Stimulated activated CD4-positive, alpha-beta T cell treated with anti-CD3 and anti-CD28 coated beads, TNF-alpha, amount 100 ng/mL, for 1 hour (primary cell): ENCODE measurements around the gene TMIE.

Source experiments
- DNase-seq, 3 donors: peaks; one replicate each; pipeline ENCODE4 v3.0.0-alpha.2; 2020; ENCODE audit warnings: low read depth in 3 of 3, low spot score in 1 of 3

Gene TMIE, protein sequence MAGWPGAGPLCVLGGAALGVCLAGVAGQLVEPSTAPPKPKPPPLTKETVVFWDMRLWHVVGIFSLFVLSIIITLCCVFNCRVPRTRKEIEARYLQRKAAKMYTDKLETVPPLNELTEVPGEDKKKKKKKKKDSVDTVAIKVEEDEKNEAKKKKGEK

GRCh38 chr3:46701181-46701939 lies at the start of gene TMIE:
Gene TMIE, plus strand, starts transcription at chr3:46701392. Its CDS starts 96 bp downstream, at chr3:46701488.
- no peak for DNase-seq

DNA sequence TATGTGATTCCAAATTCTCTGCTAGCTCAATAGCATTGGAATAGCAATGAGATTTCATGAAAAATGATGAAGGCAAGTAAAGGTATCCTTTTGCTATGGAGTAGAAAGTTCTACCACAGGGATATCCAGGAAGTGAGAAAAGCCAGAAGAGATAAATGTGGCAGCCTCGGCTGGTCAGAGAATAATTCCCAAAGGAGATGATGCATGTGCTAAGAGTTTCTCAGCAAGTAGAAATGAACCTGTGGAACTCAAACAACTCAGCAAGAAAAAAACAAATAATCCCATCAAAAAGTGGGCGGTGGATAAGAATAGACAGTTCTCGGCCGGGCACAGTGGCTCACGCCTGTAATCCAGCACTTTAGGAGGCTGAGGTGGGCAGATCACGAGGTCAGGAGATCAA lies 45.9 kb upstream of the TMIE start:
- DNase-seq = no peak

DNA sequence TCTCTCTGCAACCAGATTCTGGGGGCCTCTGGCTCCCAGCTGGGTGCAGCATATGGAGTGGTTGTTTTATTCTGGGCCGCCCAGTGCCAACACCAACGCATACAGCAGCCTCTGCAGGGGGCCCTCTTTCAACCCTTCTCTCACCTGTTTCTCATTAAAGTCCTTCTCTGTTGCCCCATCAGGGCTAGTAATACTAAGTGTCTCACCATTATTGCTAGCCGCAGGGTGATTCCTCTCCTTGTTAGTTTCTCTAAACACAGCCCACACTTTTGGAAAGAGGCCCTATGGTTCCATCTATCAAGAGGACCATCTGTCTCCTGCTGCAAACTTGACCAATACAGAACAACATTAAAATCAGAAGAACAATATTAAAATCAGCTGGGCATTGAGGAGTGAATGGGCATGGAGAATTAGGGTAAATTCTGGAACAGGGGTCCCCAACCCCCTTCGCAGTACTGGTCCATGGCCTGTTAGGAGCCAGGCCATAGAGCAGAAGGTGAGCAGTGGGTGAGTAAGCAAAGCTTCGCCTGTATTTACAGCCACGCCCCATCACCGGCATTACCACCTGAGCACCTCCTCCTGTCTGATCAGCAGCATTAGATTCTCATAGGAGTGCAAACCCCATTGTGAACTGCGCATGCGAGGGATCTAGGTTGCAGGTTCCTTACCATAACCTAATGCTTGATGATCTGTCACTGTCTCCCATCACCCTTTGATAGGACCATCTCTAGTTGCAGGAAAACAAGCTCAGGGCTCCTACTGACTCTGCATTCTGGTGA lies 44.2 kb upstream of the TMIE start:
- no peak for DNase-seq

DNA sequence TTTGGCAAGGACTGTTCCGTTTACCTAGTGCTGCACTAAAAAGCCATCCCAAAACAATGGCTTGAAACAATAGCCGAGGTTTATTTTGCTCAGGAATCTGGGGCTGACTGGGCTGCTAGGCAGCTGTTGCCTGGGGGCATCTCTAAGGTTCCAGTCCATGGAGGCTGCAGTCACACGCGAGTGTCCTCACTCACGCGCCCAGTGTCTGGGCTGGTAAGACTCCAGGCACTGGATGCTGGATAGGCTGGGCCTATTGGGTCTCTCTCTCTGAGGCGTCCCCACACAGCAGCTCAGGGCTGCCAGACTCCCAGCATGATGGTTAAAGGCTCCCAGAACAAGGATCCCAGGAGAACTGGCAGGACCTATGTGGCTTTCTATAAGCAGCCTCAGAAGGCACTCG lies 41.9 kb upstream of the TMIE start:
- no peak for DNase-seq

GRCh38 chr3:46660003-46660402 lies 41.2 kb upstream of the TMIE start:
- no peak for DNase-seq

DNA sequence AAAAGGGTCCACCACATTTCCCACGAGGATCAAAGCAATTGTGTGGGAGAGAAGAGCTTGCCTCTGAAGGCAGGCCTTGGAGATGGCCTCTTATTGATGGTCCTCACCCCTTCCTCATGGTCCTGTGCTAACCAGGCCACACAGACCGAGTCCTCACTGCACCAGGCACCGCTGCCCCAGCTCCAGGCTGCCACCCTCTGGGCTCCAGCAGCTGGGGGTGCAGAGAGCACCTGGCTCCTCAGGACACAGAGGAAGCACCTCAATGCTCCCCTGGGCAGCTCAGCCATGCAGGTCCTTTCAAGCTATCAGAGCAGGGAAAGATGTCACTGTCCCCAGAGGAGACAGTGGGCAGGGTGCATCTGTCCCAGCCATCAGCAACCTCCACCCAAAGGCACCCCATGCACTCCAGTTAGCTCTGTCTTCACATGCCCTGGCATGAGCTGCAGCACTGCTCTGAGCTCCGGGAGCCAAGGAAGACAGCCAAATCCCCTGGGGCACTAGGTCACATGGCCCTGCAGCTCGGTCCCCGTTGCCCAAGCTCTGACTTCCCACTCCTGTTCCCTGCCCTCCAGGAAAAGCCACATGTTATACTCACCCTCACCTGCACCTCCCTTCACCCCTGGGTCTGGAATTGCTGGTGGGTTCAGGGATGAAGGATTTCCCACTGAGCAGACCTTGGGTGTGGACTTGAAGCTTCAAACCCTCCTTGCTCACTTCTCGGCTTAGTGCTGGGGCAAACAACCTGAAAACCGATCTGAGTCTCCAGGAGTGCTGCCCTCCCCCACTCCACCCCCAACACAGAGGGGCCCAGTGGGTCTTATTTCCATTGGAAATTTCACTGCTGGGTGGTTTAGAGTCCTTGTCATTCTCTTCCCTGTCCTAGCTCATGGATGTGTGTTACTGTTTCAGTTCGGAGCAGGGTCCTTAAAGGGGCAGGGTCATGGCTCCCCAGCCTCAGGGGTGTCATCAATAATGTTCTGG lies 40.4 kb upstream of the TMIE start:
- DNase-seq = no peak

GRCh38 chr3:46661776-46662766 lies 39.1 kb upstream of the TMIE start:
- DNase-seq = no peak

GRCh38 chr3:46662771-46663551 lies 38.2 kb upstream of the TMIE start:
- DNase-seq = no peak

DNA sequence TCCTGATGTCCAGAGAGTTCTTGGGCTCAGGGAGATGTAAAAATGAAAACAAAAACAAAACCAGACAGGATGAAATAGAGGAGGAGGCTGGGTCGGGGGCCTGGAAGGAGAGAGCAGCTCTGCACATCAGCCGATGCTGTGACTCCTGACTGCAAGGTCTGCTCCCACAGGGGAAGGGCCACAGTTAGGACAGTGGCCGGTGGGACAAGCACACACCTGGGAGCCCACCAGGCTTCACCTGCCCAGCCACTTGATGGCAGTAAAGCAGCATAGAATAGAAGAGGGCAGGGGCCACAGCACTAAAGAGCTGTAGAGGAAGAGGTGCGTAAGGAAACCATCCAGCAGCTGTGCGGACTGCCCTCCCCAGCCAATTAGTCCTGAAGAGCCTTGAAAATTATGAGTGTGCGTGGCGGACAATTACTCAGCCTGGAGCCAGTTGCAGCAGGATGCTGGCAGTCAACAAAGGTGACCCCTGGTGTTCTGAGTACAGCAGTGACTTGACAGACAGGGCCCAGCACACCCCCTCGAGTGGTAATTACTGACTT lies 37.5 kb upstream of the TMIE start:
- no peak for DNase-seq

GRCh38 chr3:46664188-46664970 lies 36.8 kb upstream of the TMIE start:
- DNase-seq = no peak

DNA sequence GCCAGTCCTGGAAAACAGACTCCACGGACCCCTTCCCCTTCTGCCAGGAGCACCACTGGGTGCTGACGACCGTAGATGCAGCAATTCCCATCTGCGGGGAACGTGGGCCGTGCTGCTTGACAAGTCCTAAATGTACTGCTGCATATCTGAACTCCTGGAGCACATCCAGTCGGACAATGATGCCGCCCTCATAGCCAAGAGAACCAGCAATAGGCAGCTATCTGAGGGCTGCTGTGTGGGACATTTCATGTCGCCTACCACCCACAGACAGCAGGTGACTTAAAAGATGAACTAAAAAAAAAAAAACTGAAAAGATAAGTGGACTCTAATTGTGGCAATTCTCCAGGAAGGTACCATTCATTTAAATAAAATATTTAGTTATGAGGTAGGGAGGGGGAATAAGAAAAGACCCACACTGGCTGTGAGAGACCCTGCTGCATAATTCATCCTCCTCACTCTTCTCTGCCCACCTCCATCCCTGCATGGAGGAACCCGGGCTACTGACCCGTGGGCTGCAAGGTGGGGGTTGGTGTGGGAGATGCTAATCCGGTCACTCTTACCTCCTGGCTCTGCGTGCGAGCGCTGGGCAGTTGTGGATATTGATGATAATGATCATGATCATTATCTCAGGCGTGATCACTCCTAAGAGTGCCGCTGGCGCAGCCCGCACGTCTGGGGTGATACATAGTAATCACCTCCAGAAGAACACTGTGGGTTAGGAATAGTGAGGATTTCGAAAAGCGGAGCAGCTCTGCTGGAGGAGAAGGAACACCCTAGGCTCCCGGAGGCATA lies 36.0 kb upstream of the TMIE start:
- no peak for DNase-seq

- DNase-seq = no peak
Measured at GRCh38 chr3:46665763-46666452, 35.3 kb upstream of the TMIE start.

GRCh38 chr3:46666453-46666845 lies 34.7 kb upstream of the TMIE start:
- DNase-seq = no peak

- no peak for DNase-seq
Measured at GRCh38 chr3:46667061-46667621, 34.1 kb upstream of the TMIE start.

GRCh38 chr3:46667657-46668056 lies 33.5 kb upstream of the TMIE start:
- DNase-seq = no peak

- no peak for DNase-seq
Measured at GRCh38 chr3:46668116-46668515, 33.1 kb upstream of the TMIE start.
